ENCODE data around the gene KCNK3. TPM values are rescaled to one million over a fixed set of nuclear protein-coding genes. Genes with fewer than 3 reads are reported as not detected.

KCNK3 gene
- total RNA-seq, 1 experiment from 2014 or later: 0.09 TPM

- Histone ChIP-seq H3K18ac (ENCODE audit: insufficient read length, low read depth, low read length) (no peak overlapping the region), H3K56ac (ENCODE audit: insufficient read length, low read depth, low read length) (no peak overlapping the region), H2BK120ac (ENCODE audit: low read depth, low read length, poor library complexity, severe bottlenecking) (no peak overlapping the region), H2BK12ac (ENCODE audit: insufficient read length, low read depth, low read length) (no peak overlapping the region), H3K79me1 (ENCODE audit: insufficient read depth, low read depth, low read length, poor library complexity, severe bottlenecking) (no peaks in the 10 kb centered on the region), H4K5ac (ENCODE audit: insufficient read length, low read depth, low read length) (no peak overlapping the region), H2BK15ac (ENCODE audit: low read depth, low read length) (no peak overlapping the region), H3K23ac (ENCODE audit: insufficient read length, low read depth, low read length) (no peak overlapping the region), H3K9me3 (ENCODE audit: control insufficient read depth, low read depth, low read length) (no peaks in the 10 kb centered on the region), H3K4ac (ENCODE audit: low read depth, low read length) (no peak overlapping the region), H3T11ph (ENCODE audit: low read length) (no peak overlapping the region), H2BK5ac (ENCODE audit: insufficient read length, low read length) (no peak overlapping the region), H4K8ac (replicated peaks; ENCODE audit: insufficient read length, low read depth, low read length) (no peak overlapping the region), H3K27ac (ENCODE audit: insufficient read length, low read depth, low read length) (no peak overlapping the region), H2AFZ (ENCODE audit: low read length) (no peak overlapping the region), H2AK5ac (ENCODE audit: insufficient read length, low read length) (no peak overlapping the region), H3K23me2 (ENCODE audit: insufficient read length, low read depth, low read length, poor library complexity, severe bottlenecking) (no peaks in the 10 kb centered on the region), H2BK20ac (ENCODE audit: low read depth, low read length, poor library complexity, severe bottlenecking) (no peak overlapping the region), H3K27me3 (ENCODE audit: insufficient read depth, low read length) (no peaks in the 10 kb centered on the region), H4K20me1 (ENCODE audit: control insufficient read depth, insufficient read depth, insufficient read length) (no peaks in the 10 kb centered on the region), H4K91ac (ENCODE audit: insufficient read length, low read depth, low read length) (no peak overlapping the region), H3K4me2 (ENCODE audit: insufficient read depth, insufficient read length, low read length) (no peak overlapping the region), H3K14ac (ENCODE audit: insufficient read depth, low read length) (no peak overlapping the region), H3K9ac (ENCODE audit: extremely low read depth, insufficient read length, low read length) (no peak overlapping the region), H3K4me1 (ENCODE audit: insufficient read depth, low read length) (no peaks in the 10 kb centered on the region), H3K79me2 (ENCODE audit: insufficient read depth, low read length) (no peaks in the 10 kb centered on the region)
- Mint-ChIP-seq H3K9me3 (peaks cover 4 to 5% of the 10 kb centered on the region in 2 experiments; a peak in 3 of 5 replicates), H3K27ac (no peak overlapping the region), H3K27me3 (ENCODE audit: low read depth) (peaks cover 28% of the 10 kb centered on the region), H3K36me3 (ENCODE audit: insufficient read depth in 1 of 3, low read depth in 3 of 3) (no peaks in the 10 kb centered on the region; a peak in 2 of 7 replicates), H3K4me1 (peaks cover 7 to 18% of the 10 kb centered on the region in 2 experiments), H3K4me3 (no peak overlapping the region)
- DNase-seq: no peak
- TF ChIP-seq CTCF (conservative IDR thresholded peaks at IDR 0.05): no peak
- WGBS (ENCODE audit: extremely low coverage, insufficient read length, low lambda C conversion rate): no CpG with 5 or more reads among the region's 3 CpGs
These were observed 22.4 kb upstream of the KCNK3 start for GRCh38 chr2:26670171-26670570.

Data from H9 (cell line).